OCI-LY1 (cell line): ENCODE data around the gene DALRD3.

Experiments
- H2AFZ ChIP-seq: fragments of 200-600 bp; sonication (generic), shearing (Covaris generic); 2 replicates; pipeline ENCODE4 v1.6.0; 2014; ENCODE audit warnings: antibody characterized with exemption, mild to moderate bottlenecking, low read length
- H3F3A ChIP-seq: fragments of 200-600 bp; sonication (generic), shearing (Covaris generic); 2 replicates; pipeline ENCODE4 v1.6.0; 2014; ENCODE audit warnings: mild to moderate bottlenecking, antibody characterized with exemption, low read length, moderate library complexity; ENCODE audit not compliant: insufficient read depth
- H3K27ac ChIP-seq: fragments of 200-600 bp; sonication (generic); 2 replicates; pipeline ENCODE4 v1.5.1; 2014; ENCODE audit warnings: low read length, mixed run types, mild to moderate bottlenecking, low read depth; ENCODE audit not compliant: poor library complexity, severe bottlenecking
- H3K27me3 ChIP-seq: fragments of 200-600 bp; sonication (generic); 2 replicates; pipeline ENCODE4 v1.6.0; 2014; ENCODE audit warnings: antibody characterized with exemption, mild to moderate bottlenecking, low read length, moderate library complexity; ENCODE audit not compliant: insufficient read depth
- H3K36me3 ChIP-seq: fragments of 200-600 bp; sonication (generic); 2 replicates; pipeline ENCODE4 v1.6.1; 2014; ENCODE audit warnings: mild to moderate bottlenecking, antibody characterized with exemption, low read length, moderate library complexity, mixed read lengths; ENCODE audit not compliant: insufficient read depth
- H3K4me1 ChIP-seq: fragments of 200-600 bp; sonication (generic); 2 replicates; pipeline ENCODE4 v1.5.1; 2014; ENCODE audit warnings: mild to moderate bottlenecking, low read length, moderate library complexity; ENCODE audit not compliant: insufficient read depth, severe bottlenecking
- H3K4me2 ChIP-seq: fragments of 200-600 bp; sonication (generic), shearing (Covaris generic); 2 replicates; pipeline ENCODE4 v1.6.1; 2014; ENCODE audit warnings: low read length
- H3K4me3 ChIP-seq: fragments of 200-600 bp; sonication (generic); 2 replicates; pipeline ENCODE4 v1.5.1; 2014; ENCODE audit warnings: low read length, low read depth, mild to moderate bottlenecking, mixed read lengths; ENCODE audit not compliant: poor library complexity, severe bottlenecking
- H3K79me2 ChIP-seq: fragments of 200-600 bp; shearing (Covaris generic); 2 replicates; pipeline ENCODE4 v1.6.1; 2016; ENCODE audit warnings: mixed run types, low read length, mixed read lengths; ENCODE audit not compliant: insufficient read depth
- H3K9ac ChIP-seq: fragments of 200-600 bp; sonication (generic), shearing (Covaris generic); 2 replicates; pipeline ENCODE4 v1.6.1; 2014; ENCODE audit warnings: mild to moderate bottlenecking, low read length, mixed read lengths
- H3K9me2 ChIP-seq: fragments of 200-600 bp; sonication (generic), shearing (Covaris generic); 2 replicates; pipeline ENCODE4 v1.6.1; 2014; ENCODE audit warnings: low read depth, mild to moderate bottlenecking, low read length, mixed read lengths
- H3K9me3 ChIP-seq: fragments of 200-600 bp; shearing (Covaris generic); 2 replicates; pipeline ENCODE4 v1.6.1; 2014; ENCODE audit warnings: low read length, mixed read lengths
- H4K20me1 ChIP-seq: fragments of 200-600 bp; sonication (generic), shearing (Covaris generic); 2 replicates; pipeline ENCODE4 v1.6.0; 2016; ENCODE audit warnings: mild to moderate bottlenecking, low read length; ENCODE audit not compliant: insufficient read depth
- CTCF ChIP-seq: fragments of 200-600 bp; sonication (generic), shearing (Covaris generic); IDR thresholded peaks from 2 replicates; pipeline ENCODE4 v1.5.1; 2017; ENCODE audit warnings: mild to moderate bottlenecking, antibody characterized with exemption, low read length, moderate library complexity, mixed read lengths
- EZH2 ChIP-seq: fragments of 200-600 bp; sonication (generic), shearing (Covaris generic); IDR thresholded peaks from 2 replicates; pipeline ENCODE4 v1.8.0; 2017; ENCODE audit warnings: borderline replicate concordance, mixed run types, mild to moderate bottlenecking, antibody characterized with exemption, low read length, moderate library complexity, mixed read lengths

Gene DALRD3

GRCh38 chr3:49005998-49006397 lies 12.4 kb downstream of the DALRD3 start:
- Histone ChIP-seq H3K9me2 (no peaks in the 10 kb centered on the region), H3K4me1 (peaks cover 17% of the 10 kb centered on the region), H3K27ac (no peak overlapping the region), H3K4me3 (peak overlapping the region; percentile 75), H3K9me3 (no peaks in the 10 kb centered on the region), H3K27me3 (no peaks in the 10 kb centered on the region), H4K20me1 (no peaks in the 10 kb centered on the region), H2AFZ (no peak overlapping the region), H3K4me2 (peak overlapping the region; percentile 77), H3K36me3 (no peaks in the 10 kb centered on the region), H3K79me2 (no peaks in the 10 kb centered on the region), H3F3A (no peaks in the 10 kb centered on the region), H3K9ac (peak overlapping the region; percentile 91)
- no peak for TF ChIP-seq EZH2
- TF ChIP-seq CTCF, result no peak

GRCh38 chr3:49005303-49005680 lies 13.1 kb downstream of the DALRD3 start:
- H3K27ac ChIP-seq, result no peak overlapping the region
- no peaks in the 10 kb centered on the region for H4K20me1 ChIP-seq
- H3K9me2 ChIP-seq, result no peaks in the 10 kb centered on the region
- no peaks in the 10 kb centered on the region for H3K9me3 ChIP-seq
- no peak overlapping the region for H3K4me2 ChIP-seq
- H3K4me1 ChIP-seq, result peaks cover 17% of the 10 kb centered on the region
- no peak for TF ChIP-seq CTCF
- TF ChIP-seq EZH2, result no peak
- H2AFZ ChIP-seq, result no peak overlapping the region
- H3K9ac ChIP-seq, result no peak overlapping the region
- no peaks in the 10 kb centered on the region for H3K36me3 ChIP-seq
- H3K4me3 ChIP-seq, result no peak overlapping the region
- H3K79me2 ChIP-seq, result no peaks in the 10 kb centered on the region
- H3F3A ChIP-seq, result no peaks in the 10 kb centered on the region
- H3K27me3 ChIP-seq, result no peaks in the 10 kb centered on the region

- Histone ChIP-seq H3K4me2 (no peak overlapping the region), H3K79me2 (no peaks in the 10 kb centered on the region), H2AFZ (no peak overlapping the region), H3K4me1 (peaks cover 17% of the 10 kb centered on the region), H3K27me3 (no peaks in the 10 kb centered on the region), H3K4me3 (no peak overlapping the region), H3K9ac (no peak overlapping the region), H3K9me2 (no peaks in the 10 kb centered on the region), H3K9me3 (no peaks in the 10 kb centered on the region), H3K36me3 (no peaks in the 10 kb centered on the region), H3K27ac (no peak overlapping the region), H4K20me1 (no peaks in the 10 kb centered on the region), H3F3A (no peaks in the 10 kb centered on the region)
- TF ChIP-seq CTCF (no peak), EZH2 (no peak)
Observed at GRCh38 chr3:49004352-49005302, 13.8 kb downstream of the DALRD3 start.
